Tibial artery (tissue), 4 donors: ENCODE data around the gene MMS19.
"Not testable (repeated sequence)": the region's sequence is repeated elsewhere in the genome, so short reads cannot be mapped to it uniquely, and the experiment has no call there.

Experiments
- DNase-seq, 2 donors: peaks; one replicate each; pipeline ENCODE4 v3.0.0-alpha.2; 2019
- H3K27ac ChIP-seq, 2 donors: fragments of 200-600 bp; sonication (generic) in 1 of 2; 1 replicate in 1 of 2; 2 replicates in 1 of 2; pipeline ENCODE4 v1.5.1; 2018 to 2019; ENCODE audit warnings: mild to moderate bottlenecking in 1 of 2
- H3K27me3 ChIP-seq, 2 donors: fragments of 200-600 bp; sonication (generic) in 1 of 2; one replicate each; pipeline versions ENCODE4 v1.5.1 to v1.6.0; 2016 to 2019
- H3K36me3 ChIP-seq, 3 donors: fragments of 200-600 bp; sonication (generic) in 2 of 3; one replicate each; pipeline ENCODE4 v1.5.1; 2016 to 2019; ENCODE audit warnings: mild to moderate bottlenecking in 2 of 3
- H3K4me1 ChIP-seq, 4 donors: fragments of 200-600 bp; sonication (generic) in 2 of 4; 1 replicate in 3 of 4; 2 replicates in 1 of 4; pipeline ENCODE4 v1.5.1; 2016 to 2019
- H3K4me3 ChIP-seq, 2 donors: fragments of 200-600 bp; sonication (generic) in 1 of 2; 1 replicate in 1 of 2; 2 replicates in 1 of 2; pipeline ENCODE4 v1.5.1; 2018 to 2019; ENCODE audit warnings: mild to moderate bottlenecking in 2 of 2
- H3K9me3 ChIP-seq, 3 donors: fragments of 200-600 bp; sonication (generic) in 1 of 3; one replicate each; pipeline ENCODE4 v1.5.1; 2016 to 2019
- intact Hi-C: fragments of 100-400 bp; cut with DNase I; formaldehyde crosslinking; loops from one replicate; pipeline ENCODE4 v1.15.0; 2023; ENCODE audit warnings: low total_unique reads
- TF ChIP-seq, protein P1 (sequence below), 2 experiments: fragments of 200-600 bp in 1 of 2; fragments of 450-650 bp in 1 of 2; IDR thresholded peaks; one replicate each; pipeline ENCODE4 v1.5.1; 2017 to 2019; ENCODE audit warnings: antibody characterized with exemption in 2 of 2, mild to moderate bottlenecking in 1 of 2, moderate library complexity in 1 of 2

Gene MMS19

DNA sequence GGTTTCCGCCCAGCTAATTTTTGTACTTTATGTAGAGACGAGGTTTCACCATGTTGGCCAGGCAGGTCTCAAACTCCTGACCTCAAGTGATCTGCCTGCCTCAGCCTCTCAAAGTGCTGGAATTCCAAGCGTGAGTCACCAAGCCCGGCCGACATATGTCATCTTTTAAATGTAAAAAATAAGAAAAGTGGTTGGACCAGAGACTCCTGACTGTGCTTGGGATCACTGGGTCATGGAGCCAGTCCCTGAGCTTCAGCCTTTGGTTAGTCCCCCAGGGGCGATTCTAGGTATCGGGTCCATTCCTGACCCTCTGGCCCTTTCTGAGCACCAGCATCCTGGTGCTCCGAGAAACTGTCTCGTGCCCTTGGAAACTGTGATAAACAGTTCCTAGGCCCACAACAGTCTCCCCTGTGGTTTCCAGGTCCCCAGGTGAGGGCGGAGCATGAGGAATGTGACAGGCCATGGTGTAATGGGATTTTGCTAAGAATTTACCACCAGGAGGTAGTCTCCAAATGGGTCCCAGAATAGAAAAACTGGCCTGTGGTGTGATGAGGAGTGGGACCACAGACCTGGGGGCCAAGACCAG lies 33.3 kb upstream of the MMS19 start:
- Histone ChIP-seq H3K9me3 (no peaks in the 10 kb centered on the region), H3K36me3 (no peaks in the 10 kb centered on the region), H3K4me1 (peaks cover 0 to 3% (median 0%) of the 10 kb centered on the region in 4 donors), H3K27ac (no peak overlapping the region), H3K4me3 (no peak overlapping the region), H3K27me3 (no peaks in the 10 kb centered on the region)
- no peak for DNase-seq
- intact Hi-C loops, result no loop called here
- TF ChIP-seq, protein P1, sequence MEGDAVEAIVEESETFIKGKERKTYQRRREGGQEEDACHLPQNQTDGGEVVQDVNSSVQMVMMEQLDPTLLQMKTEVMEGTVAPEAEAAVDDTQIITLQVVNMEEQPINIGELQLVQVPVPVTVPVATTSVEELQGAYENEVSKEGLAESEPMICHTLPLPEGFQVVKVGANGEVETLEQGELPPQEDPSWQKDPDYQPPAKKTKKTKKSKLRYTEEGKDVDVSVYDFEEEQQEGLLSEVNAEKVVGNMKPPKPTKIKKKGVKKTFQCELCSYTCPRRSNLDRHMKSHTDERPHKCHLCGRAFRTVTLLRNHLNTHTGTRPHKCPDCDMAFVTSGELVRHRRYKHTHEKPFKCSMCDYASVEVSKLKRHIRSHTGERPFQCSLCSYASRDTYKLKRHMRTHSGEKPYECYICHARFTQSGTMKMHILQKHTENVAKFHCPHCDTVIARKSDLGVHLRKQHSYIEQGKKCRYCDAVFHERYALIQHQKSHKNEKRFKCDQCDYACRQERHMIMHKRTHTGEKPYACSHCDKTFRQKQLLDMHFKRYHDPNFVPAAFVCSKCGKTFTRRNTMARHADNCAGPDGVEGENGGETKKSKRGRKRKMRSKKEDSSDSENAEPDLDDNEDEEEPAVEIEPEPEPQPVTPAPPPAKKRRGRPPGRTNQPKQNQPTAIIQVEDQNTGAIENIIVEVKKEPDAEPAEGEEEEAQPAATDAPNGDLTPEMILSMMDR (IDR thresholded peaks at IDR 0.05), result no peak

- peaks cover 0 to 3% (median 0%) of the 10 kb centered on the region in 4 donors for H3K4me1 ChIP-seq
- H3K27me3 ChIP-seq, result no peaks in the 10 kb centered on the region
- DNase-seq, result no peak
- H3K27ac ChIP-seq, result no peak overlapping the region
- H3K4me3 ChIP-seq, result no peak overlapping the region
- intact Hi-C loops, result no loop called here
- H3K36me3 ChIP-seq, result no peaks in the 10 kb centered on the region
- TF ChIP-seq, protein P1 (IDR thresholded peaks at IDR 0.05), result no peak
- H3K9me3 ChIP-seq, result no peaks in the 10 kb centered on the region
Measured at GRCh38 chr10:97529685-97530465, 31.7 kb upstream of the MMS19 start.

- intact Hi-C loops, DNase-seq, H3K4me1 ChIP-seq, H3K27me3 ChIP-seq, H3K36me3 ChIP-seq, H3K27ac ChIP-seq, H3K4me3 ChIP-seq, H3K9me3 ChIP-seq: not testable (repeated sequence)
Measured at GRCh38 chr10:97528876-97529275, 30.7 kb upstream of the MMS19 start.

GRCh38 chr10:97525683-97526110 lies 27.5 kb upstream of the MMS19 start:
- H3K4me1 ChIP-seq, result peaks cover 0 to 5% (median 1%) of the 10 kb centered on the region in 4 donors
- no peak for DNase-seq
- intact Hi-C loops, result no loop called here
- TF ChIP-seq, protein P1 (IDR thresholded peaks at IDR 0.05), result no peak
- H3K36me3 ChIP-seq, result no peaks in the 10 kb centered on the region
- no peak overlapping the region for H3K4me3 ChIP-seq
- no peaks in the 10 kb centered on the region for H3K9me3 ChIP-seq
- no peak overlapping the region for H3K27ac ChIP-seq
- no peaks in the 10 kb centered on the region for H3K27me3 ChIP-seq

DNA sequence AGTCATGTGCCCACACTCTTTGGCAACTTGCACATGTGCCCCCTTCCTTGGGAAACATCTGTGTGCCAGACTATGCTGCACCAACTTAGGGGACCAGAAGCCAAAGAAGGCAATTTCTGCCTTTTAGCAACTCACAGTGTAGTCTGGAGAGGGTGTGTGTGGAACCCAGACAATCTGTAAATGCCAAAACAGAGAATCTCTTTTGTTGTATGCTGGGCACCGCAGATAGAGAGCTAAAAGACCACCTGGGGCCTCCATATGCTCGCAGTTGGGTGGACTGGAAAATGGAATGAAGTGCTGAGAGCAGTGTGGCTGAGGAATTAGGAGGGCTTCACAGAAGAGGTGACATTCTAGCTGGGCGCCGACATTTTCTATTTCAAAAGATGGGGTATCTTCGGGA lies 26.9 kb upstream of the MMS19 start:
- intact Hi-C loops, result no loop called here
- peaks cover 0 to 5% (median 1%) of the 10 kb centered on the region in 4 donors for H3K4me1 ChIP-seq
- H3K27me3 ChIP-seq, result no peaks in the 10 kb centered on the region
- TF ChIP-seq, protein P1 (IDR thresholded peaks at IDR 0.05), result no peak
- DNase-seq, result no peak
- no peak overlapping the region for H3K27ac ChIP-seq
- H3K9me3 ChIP-seq, result no peaks in the 10 kb centered on the region
- no peaks in the 10 kb centered on the region for H3K36me3 ChIP-seq
- no peak overlapping the region for H3K4me3 ChIP-seq

GRCh38 chr10:97522937-97523336 lies 24.7 kb upstream of the MMS19 start:
- no peaks in the 10 kb centered on the region for H3K27me3 ChIP-seq
- H3K27ac ChIP-seq, result no peak overlapping the region
- no peak overlapping the region for H3K4me3 ChIP-seq
- intact Hi-C loops, result no loop called here
- no peak for DNase-seq
- peaks cover 0 to 18% (median 10%) of the 10 kb centered on the region in 4 donors for H3K4me1 ChIP-seq
- H3K9me3 ChIP-seq, result no peaks in the 10 kb centered on the region
- TF ChIP-seq, protein P1 (IDR thresholded peaks at IDR 0.05), result no peak
- H3K36me3 ChIP-seq, result no peaks in the 10 kb centered on the region
